Hepatocyte (in vitro differentiated cells): ENCODE data around the gene ZNF521.

ENCODE experiments used
- CTCF ChIP-seq: fragments of 200-600 bp; sonication (generic); IDR thresholded peaks from 2 replicates; pipeline ENCODE4 v1.5.1; 2016; ENCODE audit warnings: antibody characterized with exemption, mild to moderate bottlenecking; ENCODE audit not compliant: poor library complexity
- EZH2phosphoT487 ChIP-seq: fragments of 200-600 bp; sonication (generic); IDR thresholded peaks from one replicate; pipeline ENCODE4 v1.6.1; 2018; ENCODE audit warnings: antibody characterized with exemption, mild to moderate bottlenecking, low read depth, moderate library complexity; ENCODE audit not compliant: unreplicated experiment, severe bottlenecking

DNA sequence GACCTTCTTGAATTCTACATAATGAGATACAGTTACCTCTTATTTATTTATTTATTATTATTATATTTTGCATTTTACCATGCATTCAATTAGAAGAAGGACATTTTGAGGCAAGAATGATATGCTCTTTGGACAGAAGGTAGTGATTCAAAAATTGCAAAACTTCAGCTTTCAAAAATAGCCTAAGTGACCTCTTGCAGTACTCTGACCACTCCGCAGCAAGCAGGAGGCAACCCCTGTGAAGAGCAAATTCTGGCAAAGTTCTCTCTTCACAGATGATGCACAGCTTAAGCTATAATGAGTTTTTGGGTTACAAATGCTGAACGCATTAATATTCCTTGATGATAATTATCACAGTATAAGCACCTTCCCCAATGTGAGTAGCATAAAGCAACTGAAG, 170.0 kb downstream of the ZNF521 start:
- TF ChIP-seq EZH2phosphoT487 (no peak), CTCF (no peak)
